HL-60 (cell line): ENCODE data around the gene SERPINC1.
"Not testable (repeated sequence)": the region's sequence is repeated elsewhere in the genome, so short reads cannot be mapped to it uniquely, and the experiment has no call there.

Source experiments
- DNase-seq, 2 experiments: peaks; one replicate each; pipeline ENCODE4 v3.0.0-alpha.2; 2010 to 2020; ENCODE audit warnings: low read depth in 1 of 2, low spot score in 1 of 2
- H3K27ac ChIP-seq: fragments of 250-450 bp; sonication (Bioruptor Pico); replicated peaks from 2 replicates; pipeline ENCODE4 v1.5.1; 2020; ENCODE audit warnings: mild to moderate bottlenecking, moderate library complexity
- H3K27me3 ChIP-seq: fragments of 250-450 bp; sonication (Bioruptor Pico); 2 replicates; pipeline ENCODE4 v1.5.1; 2021; ENCODE audit warnings: mild to moderate bottlenecking, moderate library complexity; ENCODE audit not compliant: insufficient read depth, poor library complexity, severe bottlenecking
- H3K4me3 ChIP-seq: replicated peaks from 2 replicates; pipeline ENCODE4 v1.5.1; 2011; ENCODE audit warnings: mild to moderate bottlenecking, control low read depth, low read length; ENCODE audit not compliant: insufficient read depth
- GABPA ChIP-seq: IDR thresholded peaks from 2 replicates; pipeline ENCODE4 v1.6.1; 2012; ENCODE audit warnings: low read depth
- POLR2AphosphoS5 ChIP-seq: IDR thresholded peaks from 2 replicates; pipeline ENCODE4 v1.6.1; 2012; ENCODE audit warnings: low read depth
- SPI1 ChIP-seq: IDR thresholded peaks from 2 replicates; pipeline ENCODE4 v1.6.1; 2012; ENCODE audit warnings: low read depth, mild to moderate bottlenecking, borderline replicate concordance
- TF ChIP-seq, protein P1 (sequence below): IDR thresholded peaks from one replicate; pipeline ENCODE4 v1.5.1; 2011; ENCODE audit warnings: low read length, control low read depth, inconsistent platforms; ENCODE audit not compliant: insufficient read depth
- TF ChIP-seq, protein P2 (sequence below): IDR thresholded peaks from 2 replicates; pipeline ENCODE4 v1.6.1; 2012; ENCODE audit warnings: low read depth; ENCODE audit not compliant: insufficient replicate concordance

The SERPINC1 gene

DNA sequence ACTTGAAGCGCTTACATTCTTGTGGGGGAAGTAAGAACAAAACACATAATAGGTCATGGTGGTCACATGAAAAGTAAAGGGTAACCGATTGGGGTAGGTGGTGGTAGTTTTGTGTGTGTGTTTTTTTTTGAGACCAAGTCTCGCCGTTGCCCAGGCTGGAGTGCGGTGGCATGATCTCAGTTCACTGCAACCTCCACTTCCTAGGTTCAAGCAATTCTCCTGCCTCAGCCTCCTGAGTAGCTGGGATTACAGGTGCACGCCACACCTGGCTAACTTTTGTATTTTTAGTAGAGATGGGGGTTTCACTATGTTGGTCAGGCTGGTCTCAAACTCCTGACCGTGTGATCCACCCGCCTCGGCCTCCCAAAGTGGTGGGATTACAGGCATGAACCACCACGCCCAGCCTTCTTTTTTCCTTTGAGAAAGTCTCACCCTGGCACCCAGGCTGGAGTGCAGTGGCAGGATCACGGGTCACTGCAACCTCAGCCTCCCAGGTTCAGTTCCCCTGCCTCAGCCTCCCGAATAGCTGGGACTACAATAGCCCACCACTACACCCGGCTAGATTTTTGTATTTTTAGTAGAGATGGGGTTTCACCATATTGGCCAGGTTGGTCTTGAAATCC, 54.9 kb downstream of the SERPINC1 start:
- not testable (repeated sequence) for H3K4me3 ChIP-seq, H3K27me3 ChIP-seq, H3K27ac ChIP-seq
- TF ChIP-seq POLR2AphosphoS5: peak; percentile 60; the same call in 1 of the 2 replicates
- DNase-seq: peak; percentile 26 to 45

DNA sequence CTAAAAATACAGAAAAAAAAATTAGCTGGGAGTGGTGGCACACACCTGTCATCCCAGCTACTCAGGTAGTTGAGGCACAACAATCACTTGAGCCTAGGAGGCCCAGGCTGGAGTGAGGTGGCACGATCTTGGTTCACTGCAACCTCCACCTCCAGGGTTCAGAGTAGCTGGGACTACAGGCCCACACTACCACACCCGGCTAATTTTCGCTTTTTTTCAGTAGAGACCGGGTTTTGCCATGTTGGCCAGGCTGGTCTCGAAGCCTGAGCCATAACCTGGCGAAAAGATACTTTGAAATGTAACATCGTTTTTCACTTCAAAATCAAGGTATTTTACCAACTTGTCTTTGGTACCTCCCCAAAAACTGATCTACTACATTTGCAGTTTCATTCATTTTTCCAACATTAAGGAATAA, 55.4 kb downstream of the SERPINC1 start:
- TF ChIP-seq, protein P1, sequence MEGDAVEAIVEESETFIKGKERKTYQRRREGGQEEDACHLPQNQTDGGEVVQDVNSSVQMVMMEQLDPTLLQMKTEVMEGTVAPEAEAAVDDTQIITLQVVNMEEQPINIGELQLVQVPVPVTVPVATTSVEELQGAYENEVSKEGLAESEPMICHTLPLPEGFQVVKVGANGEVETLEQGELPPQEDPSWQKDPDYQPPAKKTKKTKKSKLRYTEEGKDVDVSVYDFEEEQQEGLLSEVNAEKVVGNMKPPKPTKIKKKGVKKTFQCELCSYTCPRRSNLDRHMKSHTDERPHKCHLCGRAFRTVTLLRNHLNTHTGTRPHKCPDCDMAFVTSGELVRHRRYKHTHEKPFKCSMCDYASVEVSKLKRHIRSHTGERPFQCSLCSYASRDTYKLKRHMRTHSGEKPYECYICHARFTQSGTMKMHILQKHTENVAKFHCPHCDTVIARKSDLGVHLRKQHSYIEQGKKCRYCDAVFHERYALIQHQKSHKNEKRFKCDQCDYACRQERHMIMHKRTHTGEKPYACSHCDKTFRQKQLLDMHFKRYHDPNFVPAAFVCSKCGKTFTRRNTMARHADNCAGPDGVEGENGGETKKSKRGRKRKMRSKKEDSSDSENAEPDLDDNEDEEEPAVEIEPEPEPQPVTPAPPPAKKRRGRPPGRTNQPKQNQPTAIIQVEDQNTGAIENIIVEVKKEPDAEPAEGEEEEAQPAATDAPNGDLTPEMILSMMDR: no peak
- no peak for TF ChIP-seq SPI1
- TF ChIP-seq, protein P2, sequence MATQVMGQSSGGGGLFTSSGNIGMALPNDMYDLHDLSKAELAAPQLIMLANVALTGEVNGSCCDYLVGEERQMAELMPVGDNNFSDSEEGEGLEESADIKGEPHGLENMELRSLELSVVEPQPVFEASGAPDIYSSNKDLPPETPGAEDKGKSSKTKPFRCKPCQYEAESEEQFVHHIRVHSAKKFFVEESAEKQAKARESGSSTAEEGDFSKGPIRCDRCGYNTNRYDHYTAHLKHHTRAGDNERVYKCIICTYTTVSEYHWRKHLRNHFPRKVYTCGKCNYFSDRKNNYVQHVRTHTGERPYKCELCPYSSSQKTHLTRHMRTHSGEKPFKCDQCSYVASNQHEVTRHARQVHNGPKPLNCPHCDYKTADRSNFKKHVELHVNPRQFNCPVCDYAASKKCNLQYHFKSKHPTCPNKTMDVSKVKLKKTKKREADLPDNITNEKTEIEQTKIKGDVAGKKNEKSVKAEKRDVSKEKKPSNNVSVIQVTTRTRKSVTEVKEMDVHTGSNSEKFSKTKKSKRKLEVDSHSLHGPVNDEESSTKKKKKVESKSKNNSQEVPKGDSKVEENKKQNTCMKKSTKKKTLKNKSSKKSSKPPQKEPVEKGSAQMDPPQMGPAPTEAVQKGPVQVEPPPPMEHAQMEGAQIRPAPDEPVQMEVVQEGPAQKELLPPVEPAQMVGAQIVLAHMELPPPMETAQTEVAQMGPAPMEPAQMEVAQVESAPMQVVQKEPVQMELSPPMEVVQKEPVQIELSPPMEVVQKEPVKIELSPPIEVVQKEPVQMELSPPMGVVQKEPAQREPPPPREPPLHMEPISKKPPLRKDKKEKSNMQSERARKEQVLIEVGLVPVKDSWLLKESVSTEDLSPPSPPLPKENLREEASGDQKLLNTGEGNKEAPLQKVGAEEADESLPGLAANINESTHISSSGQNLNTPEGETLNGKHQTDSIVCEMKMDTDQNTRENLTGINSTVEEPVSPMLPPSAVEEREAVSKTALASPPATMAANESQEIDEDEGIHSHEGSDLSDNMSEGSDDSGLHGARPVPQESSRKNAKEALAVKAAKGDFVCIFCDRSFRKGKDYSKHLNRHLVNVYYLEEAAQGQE: no peak
- TF ChIP-seq POLR2AphosphoS5: peak; percentile 44; the same call in 1 of the 2 replicates
- Histone ChIP-seq H3K4me3 (no peak overlapping the region), H3K27ac (no peak overlapping the region), H3K27me3 (no peaks in the 10 kb centered on the region)
- DNase-seq: no peak

DNA sequence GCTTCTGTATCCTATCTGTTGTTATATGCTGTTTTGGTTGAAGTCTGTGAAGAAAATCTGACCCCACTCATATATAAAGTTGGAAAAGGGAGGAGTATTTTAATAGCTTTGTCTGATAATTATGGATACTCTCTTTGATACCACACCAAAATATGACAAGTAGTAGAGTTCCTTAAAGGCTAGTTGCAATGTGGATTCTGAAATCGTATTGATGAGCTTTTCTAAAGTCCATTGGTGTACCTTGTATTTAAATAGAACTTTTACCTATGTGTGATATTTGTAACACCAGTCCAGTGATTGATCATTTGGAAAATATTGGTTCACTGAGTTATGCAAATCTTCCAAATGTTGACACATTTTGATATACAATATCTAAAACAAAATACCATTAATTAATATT, 57.1 kb downstream of the SERPINC1 start:
- Histone ChIP-seq H3K4me3 (no peak overlapping the region), H3K27me3 (no peaks in the 10 kb centered on the region), H3K27ac (no peak overlapping the region)
- TF ChIP-seq, protein P1: no peak
- TF ChIP-seq GABPA: no peak
- no peak for TF ChIP-seq POLR2AphosphoS5
- no peak for TF ChIP-seq SPI1
- TF ChIP-seq, protein P2: no peak
- no peak for DNase-seq

DNA sequence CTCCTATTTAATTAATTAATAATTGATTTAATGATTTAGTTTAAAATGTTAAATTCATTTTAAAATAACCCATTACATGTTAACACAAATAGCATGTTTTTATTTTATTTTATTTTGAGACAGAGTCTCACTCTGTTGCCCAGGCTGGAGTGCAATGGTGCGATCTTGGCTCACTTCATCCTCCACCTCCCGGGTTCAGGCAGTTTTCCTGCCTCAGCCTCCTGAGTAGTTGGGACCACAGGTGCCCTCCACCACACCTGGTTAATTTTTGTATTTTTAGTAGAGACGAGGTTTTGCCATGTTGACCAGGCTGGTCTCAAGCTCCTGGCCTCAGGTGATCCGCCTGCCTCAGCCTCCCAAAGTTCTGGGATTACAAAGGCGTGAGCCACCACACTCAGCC, 57.6 kb downstream of the SERPINC1 start:
- not testable (repeated sequence) for H3K27ac ChIP-seq, H3K4me3 ChIP-seq, DNase-seq, H3K27me3 ChIP-seq
- peak; percentile 36; the same call in 1 of the 2 replicates for TF ChIP-seq POLR2AphosphoS5

DNA sequence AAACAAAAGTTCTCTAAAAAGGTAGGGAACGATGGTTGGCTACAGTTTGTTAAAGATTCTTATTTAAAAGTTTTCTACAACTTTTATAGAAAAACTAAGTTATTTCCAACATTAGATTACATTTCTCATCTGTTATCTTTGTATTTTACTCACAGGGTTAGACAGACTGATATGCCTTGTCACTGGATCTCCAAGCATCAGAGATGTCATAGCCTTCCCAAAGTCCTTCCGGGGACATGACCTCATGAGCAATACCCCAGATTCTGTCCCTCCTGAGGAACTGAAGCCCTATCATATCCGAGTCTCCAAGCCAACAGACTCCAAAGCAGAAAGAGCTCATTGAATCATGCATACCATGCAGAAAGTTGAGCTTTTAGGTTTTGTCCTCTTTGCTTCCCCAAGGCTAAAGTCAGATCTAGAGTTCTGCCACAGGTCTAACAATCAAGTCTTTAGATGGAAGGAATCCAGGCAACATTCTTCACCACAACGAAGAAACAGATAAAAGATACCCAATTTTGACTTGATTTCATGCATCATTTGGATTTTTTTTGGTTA, 59.7 kb downstream of the SERPINC1 start:
- TF ChIP-seq, protein P2: no peak
- TF ChIP-seq GABPA (no peak), POLR2AphosphoS5 (no peak), SPI1 (no peak)
- TF ChIP-seq, protein P1: no peak
- Histone ChIP-seq H3K27ac (no peak overlapping the region), H3K4me3 (no peak overlapping the region), H3K27me3 (no peaks in the 10 kb centered on the region)
- no peak for DNase-seq
